HL-60 (cell line): ENCODE results near the gene SLC37A3.

Experiments used
- CTCF ChIP-seq: IDR thresholded peaks from one replicate; pipeline ENCODE4 v1.5.1; 2011; ENCODE audit warnings: low read length, control low read depth, inconsistent platforms; ENCODE audit not compliant: insufficient read depth
- GABPA ChIP-seq: IDR thresholded peaks from 2 replicates; pipeline ENCODE4 v1.6.1; 2012; ENCODE audit warnings: low read depth
- POLR2AphosphoS5 ChIP-seq: IDR thresholded peaks from 2 replicates; pipeline ENCODE4 v1.6.1; 2012; ENCODE audit warnings: low read depth
- REST ChIP-seq: IDR thresholded peaks from 2 replicates; pipeline ENCODE4 v1.6.1; 2012; ENCODE audit warnings: low read depth; ENCODE audit not compliant: insufficient replicate concordance

GRCh38 chr7:140425718-140426117 is 27.4 kb upstream of the SLC37A3 start:
- TF ChIP-seq GABPA = no peak
- no peak for TF ChIP-seq CTCF
- no peak for TF ChIP-seq POLR2AphosphoS5
- no peak for TF ChIP-seq REST
